Endometrial microvascular endothelial cells (primary cell): Measurements from ENCODE around the gene UBE3A. TPM values are rescaled to one million over a fixed set of nuclear protein-coding genes. Genes with fewer than 3 reads are reported as not detected.
"Not testable (repeated sequence)": the region's sequence is repeated elsewhere in the genome, so short reads cannot be mapped to it uniquely, and the experiment has no call there.

Experiments used
- in situ Hi-C: cut with HindIII; loops from 2 replicates; pipeline ENCODE4 v1.10.0; 2017; ENCODE audit warnings: low sequenced_read_pairs, low pct_unique_long_range_greater_than_20kb; ENCODE audit errors: inconsistent ontology term
- total RNA-seq: library from RNA; depleted of rRNA; stranded (reverse); fragments of >200 nt; gene quantifications from one replicate; pipeline ENCODE4 v1.2.3, GENCODE V29; 2015; ENCODE audit errors: inconsistent ontology term

UBE3A gene
- total RNA-seq, 1 donor from 2014 or later, result 29.9 TPM

- in situ Hi-C loops, result not testable (repeated sequence)
Measured at GRCh38 chr15:25409731-25410130, 29.1 kb downstream of the UBE3A start.

- in situ Hi-C loops, result no loop called here
Measured at GRCh38 chr15:25408929-25409328, 29.9 kb downstream of the UBE3A start.

- in situ Hi-C loops, result no loop called here
Measured at GRCh38 chr15:25408428-25408827, 30.4 kb downstream of the UBE3A start.

GRCh38 chr15:25407950-25408349, 30.9 kb downstream of the UBE3A start:
- in situ Hi-C loops, result no loop called here

- in situ Hi-C loops, result no loop called here
Measured at GRCh38 chr15:25406846-25407245, 32.0 kb downstream of the UBE3A start.

GRCh38 chr15:25406261-25406660, 32.6 kb downstream of the UBE3A start:
- in situ Hi-C loops, result no loop called here

- in situ Hi-C loops, result no loop called here
Measured at GRCh38 chr15:25403771-25404170, 35.1 kb downstream of the UBE3A start.

GRCh38 chr15:25402342-25402741, 36.5 kb downstream of the UBE3A start:
- in situ Hi-C loops, result no loop called here

GRCh38 chr15:25401501-25401900, 37.3 kb downstream of the UBE3A start:
- in situ Hi-C loops, result no loop called here

- in situ Hi-C loops, result no loop called here
Measured at GRCh38 chr15:25397100-25397499, 41.7 kb downstream of the UBE3A start.

- in situ Hi-C loops, result no loop called here
Measured at GRCh38 chr15:25394898-25395297, 43.9 kb downstream of the UBE3A start.

- in situ Hi-C loops, result no loop called here
Measured at GRCh38 chr15:25392806-25393205, 46.0 kb downstream of the UBE3A start.

- in situ Hi-C loops, result no loop called here
Measured at GRCh38 chr15:25391971-25392721, 46.7 kb downstream of the UBE3A start.

- in situ Hi-C loops, result no loop called here
Measured at GRCh38 chr15:25385986-25386385, 52.8 kb downstream of the UBE3A start.

GRCh38 chr15:25381579-25381978, 57.2 kb downstream of the UBE3A start:
- in situ Hi-C loops, result no loop called here

- in situ Hi-C loops, result no loop called here
Measured at GRCh38 chr15:25378501-25378901, 60.3 kb downstream of the UBE3A start.

- in situ Hi-C loops, result no loop called here
Measured at GRCh38 chr15:25375557-25375956, 63.3 kb downstream of the UBE3A start.

- in situ Hi-C loops, result no loop called here
Measured at GRCh38 chr15:25374143-25374542, 64.7 kb downstream of the UBE3A start.

- in situ Hi-C loops, result no loop called here
Measured at GRCh38 chr15:25372298-25372697, 66.5 kb downstream of the UBE3A start.

- in situ Hi-C loops, result no loop called here
Measured at GRCh38 chr15:25368850-25369249, 70.0 kb downstream of the UBE3A start.

- in situ Hi-C loops, result no loop called here
Measured at GRCh38 chr15:25366058-25366457, 72.8 kb downstream of the UBE3A start.
